ENCODE measurements around the gene UCHL3.
"Not testable (repeated sequence)": the region's sequence is repeated elsewhere in the genome, so short reads cannot be mapped to it uniquely, and the experiment has no call there.

Gene UCHL3

DNA sequence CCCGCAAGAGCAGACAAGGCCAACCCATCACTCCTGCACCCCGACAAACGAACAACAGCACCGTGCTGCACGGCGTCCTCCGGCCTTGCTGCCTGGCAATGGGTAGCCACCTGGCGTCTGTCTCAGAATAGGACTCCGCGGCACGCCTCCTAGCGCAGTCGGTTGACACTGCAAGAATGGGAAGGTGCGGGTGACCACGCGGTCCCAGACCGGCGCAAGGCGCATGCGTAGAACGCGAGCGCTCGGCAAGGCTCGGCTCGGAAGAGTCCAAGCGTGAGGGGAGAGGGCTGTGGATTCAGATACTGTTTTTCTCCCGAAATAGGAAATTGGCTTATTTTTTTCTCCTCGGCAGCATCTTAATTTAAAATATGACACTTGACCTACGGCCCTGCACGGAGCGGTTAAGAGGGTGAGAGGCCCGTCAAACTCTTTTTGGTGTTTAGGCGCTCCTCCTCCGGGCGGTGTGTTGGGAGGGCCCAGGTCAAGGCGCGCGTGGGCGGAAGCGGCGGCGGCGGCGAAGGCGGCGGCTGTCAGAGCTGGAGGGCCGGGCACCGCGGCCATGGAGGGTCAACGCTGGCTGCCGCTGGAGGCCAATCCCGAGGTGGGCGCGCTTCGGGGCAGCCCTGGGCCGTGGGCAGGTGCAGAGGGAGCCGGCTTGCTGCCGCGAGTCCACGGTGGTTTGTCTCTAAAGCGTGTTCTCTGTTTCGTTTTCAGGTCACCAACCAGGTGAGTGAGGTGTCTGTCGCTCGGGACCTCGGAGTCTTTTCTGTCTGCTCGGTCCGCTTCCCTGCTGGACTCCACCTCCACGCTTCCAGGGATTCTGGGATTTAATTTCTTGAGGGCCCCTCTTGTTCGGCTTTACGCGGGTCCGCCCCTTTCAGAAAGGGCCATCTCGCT lies at the start of gene UCHL3:
Gene UCHL3, plus strand, starts transcription at position 530 of the 897 bp plus-strand sequence. Its CDS starts 30 bp downstream, at position 560.
- DNase-seq (ENCODE audit: low read depth in 2 of 2) = peak; percentile 95 to 96

DNA sequence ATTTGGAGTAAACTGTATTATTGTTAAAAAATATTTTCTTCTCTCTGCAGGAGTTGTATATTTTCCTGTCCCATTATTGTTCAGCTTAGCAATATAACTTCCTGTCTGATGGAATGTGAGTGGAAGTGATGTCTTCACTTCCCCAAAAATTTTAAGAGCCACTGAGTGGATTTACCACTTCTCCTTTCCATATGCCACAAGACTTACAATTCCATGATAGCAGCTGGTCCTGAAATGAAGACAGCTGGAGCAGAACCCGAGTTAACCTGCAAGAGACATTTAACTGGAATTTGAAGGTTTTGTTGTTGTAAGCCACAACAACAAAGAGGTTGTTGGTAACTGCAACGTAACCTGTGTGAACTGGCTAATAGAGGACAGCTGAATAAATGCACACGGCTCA lies 44.3 kb upstream of the UCHL3 start:
- no peak for DNase-seq (ENCODE audit: low read depth in 2 of 2)

DNA sequence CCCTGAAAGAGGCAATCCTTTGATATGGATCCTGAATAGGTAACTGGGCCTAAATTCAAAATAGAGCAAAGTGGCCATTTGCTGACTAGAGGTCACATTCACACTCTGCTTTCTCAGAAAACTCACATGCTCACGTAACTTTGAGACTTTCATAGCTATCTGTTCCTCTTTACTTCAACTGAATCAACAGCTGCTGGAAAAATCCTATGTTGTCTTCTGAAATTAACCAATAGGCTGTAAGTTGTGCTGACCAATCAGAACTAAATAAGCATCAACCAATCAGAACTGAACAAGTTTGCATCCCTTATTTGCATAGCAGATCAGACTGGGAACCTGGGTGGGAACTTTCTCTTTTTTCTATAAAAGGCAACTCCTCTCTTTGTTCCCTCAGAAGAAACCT lies 43.6 kb upstream of the UCHL3 start:
- DNase-seq (ENCODE audit: low read depth in 2 of 2) = no peak

DNA sequence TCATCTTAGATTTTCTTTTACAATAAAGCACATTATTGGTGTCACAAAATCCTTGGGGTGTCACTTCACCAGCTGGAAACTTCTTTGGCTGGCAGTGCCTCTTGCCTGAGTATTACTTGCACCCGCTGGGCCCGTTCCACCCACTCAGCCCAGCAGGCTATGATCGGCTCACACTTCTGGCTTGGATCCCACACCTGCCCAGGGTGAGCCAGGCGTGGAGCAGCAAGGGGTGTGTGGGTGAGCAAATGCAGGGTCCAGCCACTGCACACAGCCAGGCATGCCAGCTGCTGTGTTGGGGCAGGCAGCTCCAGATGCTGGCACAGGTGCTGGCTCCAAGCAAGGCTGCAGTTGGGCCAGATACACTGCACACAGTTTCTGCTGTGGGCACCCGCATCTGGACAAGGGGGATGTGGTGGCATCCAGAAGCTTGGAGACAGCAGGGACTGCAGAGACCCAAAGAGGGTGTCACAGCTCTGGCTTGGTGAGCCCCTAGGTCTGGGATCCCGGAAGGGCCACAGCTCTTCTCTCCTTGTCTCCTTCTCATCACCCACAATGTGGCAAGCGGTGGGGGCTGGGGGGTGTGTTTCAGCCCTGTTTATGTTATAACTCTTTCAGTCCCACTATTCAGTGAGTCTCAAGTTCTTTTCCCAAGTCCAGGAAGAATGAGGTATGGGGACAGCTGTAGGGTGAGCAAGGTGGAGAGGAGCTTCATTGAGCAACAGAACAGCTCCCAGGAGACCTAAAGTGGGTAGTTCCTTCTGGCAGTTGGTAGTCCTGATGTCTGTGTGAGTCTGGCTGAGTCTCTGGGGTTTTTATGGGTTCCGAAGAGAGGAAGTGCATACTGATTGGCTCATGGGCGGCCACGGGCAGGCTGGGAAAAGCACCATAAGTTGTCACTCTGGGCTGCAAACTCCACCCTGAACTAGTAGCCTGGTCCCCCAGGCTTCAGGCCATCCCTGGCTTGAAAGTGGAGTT lies 42.3 kb upstream of the UCHL3 start:
- no peak for DNase-seq (ENCODE audit: low read depth in 2 of 2)

DNA sequence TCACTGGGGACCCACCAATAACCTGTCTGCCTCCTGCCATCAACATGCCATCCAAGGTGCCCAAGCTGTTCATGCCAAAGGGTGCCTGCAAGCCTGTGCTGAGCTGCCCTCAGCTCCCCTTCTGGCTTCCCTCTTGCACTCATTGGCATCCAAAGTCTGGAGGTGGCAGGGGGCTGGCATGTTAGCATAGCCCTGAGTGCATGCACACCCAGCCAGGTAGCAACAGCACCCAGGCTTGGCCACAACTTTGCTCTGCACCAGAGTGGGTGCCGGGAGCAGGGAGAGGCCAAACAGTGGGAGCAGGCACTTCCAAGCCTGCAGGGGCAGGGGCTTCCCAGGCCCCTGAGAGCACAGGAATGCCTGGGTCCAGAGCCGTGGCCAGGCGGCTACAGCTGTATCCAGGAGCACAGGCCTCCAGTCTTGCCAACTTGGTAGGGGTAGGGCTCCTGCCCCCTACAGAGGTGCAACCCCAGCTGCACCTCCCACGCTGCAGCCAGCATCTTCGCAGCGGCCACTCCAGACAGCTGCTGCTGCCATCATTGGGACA lies 41.5 kb upstream of the UCHL3 start:
- DNase-seq (ENCODE audit: low read depth in 2 of 2) = no peak

DNA sequence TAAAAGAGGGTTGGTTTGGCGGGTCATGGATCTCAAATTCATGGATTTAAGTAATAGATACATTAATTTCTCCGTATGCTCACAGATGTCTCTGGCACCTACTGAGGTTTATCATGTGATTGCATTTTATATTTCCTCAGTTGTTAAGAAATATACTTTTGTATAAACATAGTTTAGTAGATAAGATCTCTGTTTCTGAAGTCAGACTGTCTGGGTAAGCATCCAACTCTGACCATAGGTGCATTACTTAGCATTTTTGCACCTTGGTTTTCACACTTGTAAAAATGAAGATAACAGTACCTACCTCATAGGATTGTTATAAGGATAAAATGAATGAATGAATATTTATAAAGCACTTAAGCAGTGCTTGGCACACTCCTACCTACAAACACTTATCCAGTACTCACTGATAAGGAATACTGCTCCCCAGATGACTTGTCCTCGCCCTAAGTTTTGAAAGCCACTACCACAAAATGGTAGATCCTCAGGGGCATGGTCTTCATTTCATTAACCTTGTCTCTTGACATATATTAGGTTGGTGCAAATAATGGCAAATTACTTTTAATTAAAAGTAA lies 38.5 kb upstream of the UCHL3 start:
- no peak for DNase-seq (ENCODE audit: low read depth in 2 of 2)

DNA sequence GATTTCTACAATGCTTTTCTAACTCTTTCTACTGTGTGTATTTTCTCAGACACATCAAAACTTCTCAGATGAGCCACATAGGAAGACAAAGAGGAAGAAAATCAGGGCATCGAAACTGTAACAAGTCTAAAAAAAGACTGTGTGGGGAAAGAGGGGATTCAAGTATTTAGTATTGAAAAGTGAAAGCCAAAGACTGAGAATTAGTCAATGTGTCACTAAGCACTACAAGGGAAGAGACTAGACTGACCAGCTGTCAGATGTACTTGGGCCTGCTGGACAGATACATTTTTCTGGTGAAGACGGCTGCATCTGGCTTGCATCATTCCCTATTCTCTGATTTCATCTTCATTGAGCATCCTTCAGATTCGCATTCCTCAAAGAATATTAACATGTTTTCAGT lies 37.3 kb upstream of the UCHL3 start:
- DNase-seq (ENCODE audit: low read depth in 2 of 2) = no peak

DNA sequence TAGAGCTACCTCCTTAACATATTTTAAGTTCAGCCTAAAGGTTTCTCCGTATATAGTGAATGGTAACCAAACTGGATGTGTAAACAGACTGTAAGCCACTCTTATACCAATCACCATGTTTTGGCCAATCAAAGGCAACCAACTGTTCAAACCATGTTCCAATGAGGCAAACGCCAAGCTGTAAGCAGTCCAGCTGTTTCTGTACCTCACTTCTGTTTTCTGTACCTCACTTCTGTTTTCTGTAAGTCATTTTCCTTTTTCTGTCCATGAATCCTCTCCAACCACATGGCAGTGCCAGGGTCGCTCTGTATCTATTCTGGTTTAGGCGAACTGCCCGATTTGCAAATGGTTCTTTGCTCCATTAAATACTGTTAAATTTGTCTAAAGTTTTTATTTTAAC lies 36.3 kb upstream of the UCHL3 start:
- DNase-seq (ENCODE audit: low read depth in 2 of 2) = no peak

DNA sequence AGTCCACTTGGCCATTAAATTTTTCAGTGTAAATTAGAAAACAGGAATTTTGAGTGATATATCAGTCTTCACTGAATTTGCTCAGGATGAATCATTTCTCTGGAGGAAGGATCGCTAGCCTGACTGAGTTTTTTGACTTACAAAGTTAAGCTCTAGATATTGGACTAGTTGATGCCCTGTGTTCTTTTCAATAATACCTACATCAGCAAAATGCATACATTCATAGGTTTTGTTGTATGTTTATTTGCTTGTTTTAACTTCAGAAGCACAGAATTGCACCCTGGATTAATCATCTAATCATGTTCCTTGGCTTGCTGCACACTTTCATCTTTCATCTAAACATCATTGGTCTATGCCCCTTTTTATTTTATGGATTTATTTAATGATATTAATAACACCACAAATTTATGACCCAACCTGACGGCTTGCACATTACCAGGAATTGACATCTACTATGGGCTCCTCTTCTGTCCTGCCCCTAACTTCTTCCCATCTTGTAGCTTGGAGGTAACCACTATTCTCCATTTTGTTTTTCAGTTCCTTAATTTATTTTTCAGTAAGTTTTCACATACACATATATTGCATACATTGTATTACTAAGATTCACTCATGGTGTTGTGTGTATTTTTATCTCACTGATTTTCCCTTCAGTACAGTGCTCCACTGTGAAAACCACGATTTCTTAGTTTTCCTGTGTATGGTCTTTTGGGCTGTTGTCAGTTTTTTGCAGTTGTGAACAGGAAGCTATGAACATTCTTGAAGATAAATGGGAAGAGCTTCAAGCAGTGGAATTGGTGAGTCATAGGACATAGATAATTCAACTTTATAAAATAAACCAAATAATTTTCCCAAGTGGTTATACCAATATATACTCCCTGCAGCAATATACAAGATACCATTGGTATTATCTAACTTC lies 35.3 kb upstream of the UCHL3 start:
- DNase-seq (ENCODE audit: low read depth in 2 of 2) = no peak

DNA sequence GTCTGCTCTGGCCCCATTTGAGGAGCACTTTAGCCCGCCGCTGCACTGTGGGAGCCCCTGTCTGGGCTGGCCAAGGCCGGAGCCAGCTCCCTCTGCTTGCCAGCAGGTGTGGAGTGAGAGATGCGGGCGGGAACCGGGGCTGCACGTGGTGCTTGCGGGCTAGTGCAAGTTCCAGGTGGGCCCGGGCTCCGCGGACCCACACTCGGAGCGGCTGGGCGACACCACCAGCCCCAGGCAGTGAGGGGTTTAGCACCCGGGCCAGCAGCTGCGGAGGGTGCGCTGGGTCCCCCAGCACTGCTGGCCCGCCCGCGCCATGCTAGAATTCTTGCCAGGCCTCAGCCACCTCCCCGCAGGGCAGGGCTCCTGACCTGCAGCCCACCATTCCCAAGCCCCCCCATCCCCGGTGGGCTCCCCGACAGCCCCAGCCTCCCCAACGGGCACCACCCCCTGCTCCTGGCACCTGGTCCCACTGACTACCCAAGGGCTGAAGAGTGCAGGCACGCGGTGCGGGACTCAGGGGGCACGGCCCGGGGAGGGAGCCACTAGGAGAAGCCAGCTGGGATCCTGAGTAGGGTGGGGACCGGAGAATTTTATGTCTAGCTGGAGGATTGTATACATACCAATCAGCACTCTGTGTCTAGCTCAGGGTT lies 31.0 kb upstream of the UCHL3 start:
- no peak for DNase-seq (ENCODE audit: low read depth in 2 of 2)

DNA sequence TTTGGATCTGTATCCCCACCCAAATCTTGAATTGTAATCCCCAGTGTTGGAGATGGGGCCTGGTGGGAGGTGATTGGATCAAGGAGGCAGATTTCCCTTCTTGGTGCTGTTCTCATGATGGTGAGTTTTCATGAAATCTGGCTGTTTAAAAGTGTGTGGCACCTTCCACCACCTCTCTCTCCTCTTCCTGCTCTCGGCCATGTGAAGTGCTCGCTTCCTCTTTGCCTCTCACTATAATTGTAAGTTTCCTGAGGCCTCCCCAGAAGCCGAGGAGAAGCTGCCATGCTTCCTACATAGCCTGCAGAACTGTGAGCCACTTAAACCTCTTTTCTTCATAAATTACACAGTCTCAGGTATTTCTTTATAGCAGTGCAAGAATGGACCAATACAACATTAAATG lies 27.6 kb upstream of the UCHL3 start:
- no peak for DNase-seq (ENCODE audit: low read depth in 2 of 2)

DNA sequence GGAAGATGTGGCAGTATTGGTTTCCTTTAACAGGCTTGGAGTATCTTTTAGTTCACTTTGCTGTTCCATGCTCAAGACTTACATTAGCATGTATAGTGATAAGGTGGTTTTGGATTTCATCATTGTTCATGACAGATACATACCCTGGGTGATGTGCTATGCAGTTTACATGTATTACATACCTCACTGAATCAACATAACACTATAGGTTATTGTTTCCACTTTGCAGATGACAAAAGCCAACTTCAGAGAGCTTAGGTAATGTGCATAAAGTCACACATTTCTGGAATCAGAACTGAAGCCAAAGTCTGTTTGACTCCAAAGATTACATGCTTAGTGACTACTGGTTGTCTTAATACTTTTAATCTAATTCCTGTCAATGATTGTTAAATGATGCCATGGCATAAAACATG lies 19.0 kb upstream of the UCHL3 start:
- DNase-seq (ENCODE audit: low read depth in 2 of 2) = no peak

DNA sequence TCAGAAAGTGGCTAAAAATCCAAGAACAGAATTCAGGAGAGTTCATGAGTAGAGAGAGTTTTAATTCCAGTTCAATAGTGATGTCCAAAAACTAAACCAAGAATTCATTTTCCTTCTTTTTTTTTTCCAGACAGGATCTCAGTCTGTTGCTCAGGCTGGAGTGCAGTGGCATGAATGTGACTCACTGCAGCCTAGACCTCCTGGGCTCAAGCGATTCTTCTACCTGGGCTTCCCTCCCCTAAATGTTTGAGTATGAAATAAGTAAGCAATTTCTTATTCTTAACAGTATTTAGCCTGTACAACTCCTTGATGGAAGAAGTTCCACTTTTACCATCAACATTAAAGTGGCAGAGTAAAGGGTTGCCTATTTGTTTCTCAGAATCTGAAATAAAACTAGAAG lies 15.7 kb upstream of the UCHL3 start:
- no peak for DNase-seq (ENCODE audit: low read depth in 2 of 2)

DNA sequence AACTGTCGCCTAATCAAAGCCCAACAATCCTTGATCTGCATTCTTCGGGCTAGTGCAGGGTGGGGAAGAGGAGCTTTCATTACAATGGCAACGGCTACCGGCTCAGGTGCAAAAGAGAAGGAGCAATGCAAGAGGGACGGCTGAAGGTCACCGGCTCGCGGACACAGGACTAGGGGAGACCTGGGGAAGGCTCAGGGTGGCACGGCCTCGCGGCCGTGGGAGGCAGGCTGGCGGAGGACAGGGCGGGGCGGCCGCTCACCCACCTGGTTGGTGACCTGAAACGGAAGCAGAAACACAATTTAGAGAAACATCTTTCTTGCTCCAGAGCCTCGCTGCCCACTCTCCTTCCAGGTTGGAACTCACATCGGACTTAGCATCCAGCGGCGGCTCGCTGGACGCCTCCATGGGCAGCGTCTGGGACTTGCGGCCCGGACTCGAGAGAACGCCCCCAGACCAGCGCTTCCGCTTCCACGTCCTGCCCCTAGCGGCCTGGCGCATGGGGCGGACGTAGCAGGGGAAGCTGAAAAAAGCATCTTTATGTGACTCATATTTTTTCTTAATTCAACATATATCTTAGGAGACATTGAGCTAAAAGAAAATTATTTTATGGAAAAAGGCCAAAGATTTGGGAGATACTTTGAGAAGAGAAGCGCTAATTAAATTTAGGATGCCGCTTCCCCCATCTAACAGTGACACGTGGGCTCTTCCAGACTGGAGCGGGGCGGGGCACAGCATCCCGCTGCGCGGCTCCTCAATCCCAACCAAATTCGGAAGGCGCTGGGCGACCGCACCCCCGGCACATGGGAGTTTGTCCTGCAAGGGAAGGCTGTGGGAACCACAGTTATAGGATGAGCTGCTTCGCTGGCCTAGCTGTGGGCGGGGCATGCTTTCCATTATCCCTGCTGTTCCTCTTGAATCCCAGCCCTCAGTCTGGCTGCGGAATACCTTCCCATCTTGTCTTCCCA lies 11.9 kb upstream of the UCHL3 start, which contains the start of gene COMMD6:
Gene COMMD6, minus strand, starts transcription at position 441 of the 965 bp plus-strand sequence. Its CDS starts 36 bp downstream, at position 405.
- peak; percentile 33 to 66 for DNase-seq (ENCODE audit: low read depth in 2 of 2)

DNA sequence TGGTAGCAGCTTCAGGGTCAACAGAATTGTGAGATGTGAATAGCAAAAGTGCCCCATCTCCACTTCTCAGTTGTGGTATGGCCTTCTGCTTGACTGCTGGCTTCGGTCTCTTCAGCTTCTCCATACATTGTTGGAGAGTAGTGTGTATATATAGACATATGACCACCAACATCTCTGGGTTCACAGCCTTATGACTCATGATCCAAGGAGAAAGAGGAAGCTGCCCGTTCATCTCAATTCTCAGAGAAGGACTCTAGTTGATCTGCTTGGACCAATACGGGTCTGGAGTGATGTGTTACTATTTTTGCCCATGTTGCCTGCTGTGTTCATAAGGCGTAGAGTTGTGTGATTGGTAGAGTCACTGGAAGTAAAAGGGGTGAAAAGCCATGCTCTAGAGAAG lies 8.3 kb upstream of the UCHL3 start:
- no peak for DNase-seq (ENCODE audit: low read depth in 2 of 2)

DNA sequence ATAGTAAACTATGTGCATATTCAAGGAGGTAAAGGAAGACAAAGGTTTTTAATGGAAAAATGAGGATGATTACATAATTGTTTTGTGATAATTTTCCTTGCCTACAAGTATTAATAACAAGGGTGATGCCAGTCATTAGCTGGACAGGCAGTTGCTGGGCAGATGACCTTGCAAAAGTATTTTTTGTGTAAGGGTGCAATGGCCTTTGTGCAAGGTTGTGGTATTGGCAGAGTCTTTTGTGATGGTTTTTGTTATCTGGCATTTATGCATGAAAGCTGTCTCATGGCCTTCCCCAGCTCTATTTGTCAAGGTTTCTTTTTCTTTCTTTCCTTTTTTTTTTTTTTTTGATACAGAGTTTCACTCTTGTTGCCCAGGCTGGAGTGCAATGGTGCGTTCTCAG lies 7.6 kb upstream of the UCHL3 start:
- no peak for DNase-seq (ENCODE audit: low read depth in 2 of 2)

DNA sequence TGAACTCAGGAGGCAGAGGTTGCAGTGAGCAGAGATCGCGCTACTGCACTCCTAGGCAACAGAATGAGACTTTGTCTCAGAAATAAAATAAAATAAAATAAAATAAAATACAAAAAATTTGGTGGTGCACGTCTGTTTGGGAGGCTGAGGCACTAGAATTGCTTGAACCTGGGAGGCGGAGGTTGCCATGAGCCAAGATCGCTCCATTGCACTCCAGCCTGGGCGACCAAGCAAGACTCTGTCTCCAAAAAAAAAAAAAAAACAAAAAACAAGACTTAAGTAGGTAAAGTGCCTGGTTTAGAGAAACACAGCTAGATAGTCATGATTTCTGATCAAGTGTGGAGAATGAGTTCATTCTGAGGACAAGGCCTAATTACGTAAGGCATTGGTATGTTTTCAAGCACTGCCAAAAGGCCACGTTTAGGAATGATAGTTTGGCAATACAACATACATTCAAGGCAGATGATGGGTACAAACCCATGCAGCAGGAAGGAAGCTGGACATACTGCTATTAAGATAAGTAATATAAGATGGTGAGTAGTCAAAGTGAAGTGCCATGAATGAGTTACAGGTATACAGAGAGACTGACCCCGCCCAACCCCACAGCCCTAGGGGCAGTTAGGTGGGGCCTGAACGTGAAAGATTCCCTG lies 4.8 kb upstream of the UCHL3 start:
- DNase-seq (ENCODE audit: low read depth in 2 of 2) = no peak

DNA sequence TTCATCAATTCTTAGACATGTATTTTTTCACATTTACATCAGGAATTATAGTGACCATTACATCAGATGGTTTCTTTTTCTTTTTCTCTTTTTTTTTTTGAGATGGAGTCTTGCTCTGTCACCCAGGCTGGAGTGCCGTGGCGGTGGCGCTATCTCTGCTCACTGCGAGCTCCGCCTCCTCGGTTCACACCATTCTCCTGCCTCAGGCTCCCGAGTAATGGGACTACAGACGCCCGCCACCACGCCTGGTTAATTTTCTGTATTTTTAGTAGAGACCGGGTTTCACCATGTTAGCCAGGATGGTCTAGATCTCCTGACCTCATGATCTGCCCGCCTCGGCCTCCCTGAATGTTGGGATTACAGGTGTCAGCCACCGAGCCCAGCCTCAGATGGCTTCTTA lies 4.2 kb upstream of the UCHL3 start:
- not testable (repeated sequence) for DNase-seq (ENCODE audit: low read depth in 2 of 2)

Data from stimulated activated CD4-positive, alpha-beta T cell treated with anti-CD3 and anti-CD28 coated beads, Interleukin-15, amount 100 ng/mL, for 48 hours (primary cell).